Ishikawa (cell line): ENCODE data around the gene DCAKD.

Experiments
- CEBPB ChIP-seq: IDR thresholded peaks from 2 replicates; pipeline ENCODE4 v1.6.1; 2012
- CREB1 ChIP-seq: IDR thresholded peaks from 2 replicates; pipeline ENCODE4 v1.6.1; 2012; ENCODE audit warnings: low read depth
- EGR1 ChIP-seq: IDR thresholded peaks from 2 replicates; pipeline ENCODE4 v1.6.1; 2012
- EP300 ChIP-seq: IDR thresholded peaks from 2 replicates; pipeline ENCODE4 v1.6.1; 2012; ENCODE audit warnings: borderline replicate concordance
- FOXM1 ChIP-seq: IDR thresholded peaks from 2 replicates; pipeline ENCODE4 v1.6.1; 2012; ENCODE audit warnings: low read depth, borderline replicate concordance
- NFIC ChIP-seq: IDR thresholded peaks from 2 replicates; pipeline ENCODE4 v1.6.1; 2012
- RAD21 ChIP-seq: IDR thresholded peaks from 2 replicates; pipeline ENCODE4 v1.6.1; 2012; ENCODE audit warnings: low read depth
- TAF1 ChIP-seq: IDR thresholded peaks from 2 replicates; pipeline ENCODE4 v1.6.1; 2012; ENCODE audit warnings: low read depth, mild to moderate bottlenecking
- TCF12 ChIP-seq: IDR thresholded peaks from 2 replicates; pipeline ENCODE4 v1.6.1; 2012; ENCODE audit warnings: low read depth
- TEAD4 ChIP-seq: IDR thresholded peaks from 2 replicates; pipeline ENCODE4 v1.6.1; 2012
- USF1 ChIP-seq: IDR thresholded peaks from 2 replicates; pipeline ENCODE4 v1.6.1; 2012
- YY1 ChIP-seq: IDR thresholded peaks from 2 replicates; pipeline ENCODE4 v1.6.1; 2012; ENCODE audit warnings: low read depth
- ZBTB7A ChIP-seq: IDR thresholded peaks from 2 replicates; pipeline ENCODE4 v1.6.1; 2012; ENCODE audit warnings: low read depth
- TF ChIP-seq, protein P1 (sequence below): IDR thresholded peaks from 2 replicates; pipeline ENCODE4 v1.6.1; 2012; ENCODE audit warnings: low read depth, mild to moderate bottlenecking
- TF ChIP-seq, protein P2 (sequence below): IDR thresholded peaks from 2 replicates; pipeline ENCODE4 v1.6.1; 2012

DCAKD gene

DNA sequence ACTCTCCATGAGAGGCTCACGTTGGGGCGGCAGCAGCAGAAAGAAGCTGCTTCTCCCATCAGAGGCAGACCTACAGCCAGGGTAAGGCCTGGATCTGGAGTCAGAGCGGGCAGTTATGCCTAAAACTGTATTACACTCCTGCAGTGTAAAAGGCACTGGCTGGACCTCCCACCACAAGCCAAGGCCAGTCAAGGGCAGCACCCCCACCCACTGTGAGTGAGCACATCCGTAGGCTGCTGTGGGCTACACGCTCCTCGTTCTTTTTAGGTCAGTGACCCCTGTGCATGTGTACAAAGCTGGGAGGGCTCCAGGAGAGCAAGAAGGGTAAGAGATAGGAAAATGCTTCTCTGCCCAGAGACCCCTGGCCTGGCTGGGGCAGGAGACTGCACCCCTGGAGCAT lies 20.7 kb downstream of the DCAKD start:
- TF ChIP-seq USF1 (no peak), NFIC (no peak)

DNA sequence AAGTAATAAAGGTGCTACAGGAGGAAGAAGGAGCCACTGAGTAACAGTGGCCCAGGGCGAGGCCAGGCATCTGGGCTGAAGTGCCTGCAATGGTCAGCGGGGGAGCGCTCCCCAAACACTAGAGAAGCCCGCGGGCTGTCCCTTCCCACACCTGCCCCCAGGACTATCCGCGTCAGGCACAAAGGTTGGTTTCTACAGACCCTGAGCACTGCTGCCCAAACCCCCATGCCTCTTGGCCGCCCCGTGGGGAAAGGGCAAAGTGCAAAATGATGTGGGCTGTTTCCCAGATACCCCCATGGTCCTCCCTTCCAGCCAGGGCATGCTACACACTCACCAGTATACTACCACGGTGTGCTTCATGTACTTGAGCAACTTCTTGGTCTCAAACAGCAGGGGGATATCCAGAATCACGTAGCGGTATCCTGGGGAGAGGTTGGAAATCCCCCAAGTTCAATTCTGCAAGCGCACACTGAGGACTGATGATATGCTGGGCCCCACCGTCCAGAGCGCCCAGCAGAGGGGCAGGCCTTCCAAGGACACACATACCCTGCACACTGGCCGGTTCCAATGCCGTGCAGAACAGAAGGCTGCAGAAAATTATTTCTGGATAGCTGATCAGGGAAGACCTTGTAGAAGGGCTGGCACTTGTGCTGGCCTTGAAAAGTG lies 21.5 kb downstream of the DCAKD start:
- no peak for TF ChIP-seq CEBPB
- TF ChIP-seq TEAD4 = no peak
- no peak for TF ChIP-seq YY1

DNA sequence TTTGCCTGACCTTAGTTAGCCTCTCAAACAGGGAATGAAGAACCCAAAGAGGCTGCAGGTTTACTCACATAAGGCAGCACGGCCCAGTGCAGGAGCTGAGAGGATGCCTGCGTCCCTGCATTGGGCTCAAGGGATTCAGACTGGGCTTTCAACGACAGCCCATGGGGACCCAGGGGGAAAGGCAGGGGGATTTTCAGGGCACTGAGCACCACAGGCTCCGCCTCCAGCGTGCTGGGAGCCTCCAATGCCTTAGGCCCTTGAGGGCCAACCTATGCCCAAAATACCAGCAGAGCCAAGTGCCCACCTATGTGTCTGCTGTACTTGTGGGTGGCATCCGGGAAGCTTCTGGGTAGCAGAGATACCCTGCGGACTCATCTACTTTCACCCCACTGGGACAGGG lies 22.3 kb downstream of the DCAKD start:
- TF ChIP-seq TEAD4 (no peak), CREB1 (no peak), TAF1 (no peak), CEBPB (no peak), FOXM1 (no peak)
- TF ChIP-seq, protein P1, sequence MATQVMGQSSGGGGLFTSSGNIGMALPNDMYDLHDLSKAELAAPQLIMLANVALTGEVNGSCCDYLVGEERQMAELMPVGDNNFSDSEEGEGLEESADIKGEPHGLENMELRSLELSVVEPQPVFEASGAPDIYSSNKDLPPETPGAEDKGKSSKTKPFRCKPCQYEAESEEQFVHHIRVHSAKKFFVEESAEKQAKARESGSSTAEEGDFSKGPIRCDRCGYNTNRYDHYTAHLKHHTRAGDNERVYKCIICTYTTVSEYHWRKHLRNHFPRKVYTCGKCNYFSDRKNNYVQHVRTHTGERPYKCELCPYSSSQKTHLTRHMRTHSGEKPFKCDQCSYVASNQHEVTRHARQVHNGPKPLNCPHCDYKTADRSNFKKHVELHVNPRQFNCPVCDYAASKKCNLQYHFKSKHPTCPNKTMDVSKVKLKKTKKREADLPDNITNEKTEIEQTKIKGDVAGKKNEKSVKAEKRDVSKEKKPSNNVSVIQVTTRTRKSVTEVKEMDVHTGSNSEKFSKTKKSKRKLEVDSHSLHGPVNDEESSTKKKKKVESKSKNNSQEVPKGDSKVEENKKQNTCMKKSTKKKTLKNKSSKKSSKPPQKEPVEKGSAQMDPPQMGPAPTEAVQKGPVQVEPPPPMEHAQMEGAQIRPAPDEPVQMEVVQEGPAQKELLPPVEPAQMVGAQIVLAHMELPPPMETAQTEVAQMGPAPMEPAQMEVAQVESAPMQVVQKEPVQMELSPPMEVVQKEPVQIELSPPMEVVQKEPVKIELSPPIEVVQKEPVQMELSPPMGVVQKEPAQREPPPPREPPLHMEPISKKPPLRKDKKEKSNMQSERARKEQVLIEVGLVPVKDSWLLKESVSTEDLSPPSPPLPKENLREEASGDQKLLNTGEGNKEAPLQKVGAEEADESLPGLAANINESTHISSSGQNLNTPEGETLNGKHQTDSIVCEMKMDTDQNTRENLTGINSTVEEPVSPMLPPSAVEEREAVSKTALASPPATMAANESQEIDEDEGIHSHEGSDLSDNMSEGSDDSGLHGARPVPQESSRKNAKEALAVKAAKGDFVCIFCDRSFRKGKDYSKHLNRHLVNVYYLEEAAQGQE = no peak

DNA sequence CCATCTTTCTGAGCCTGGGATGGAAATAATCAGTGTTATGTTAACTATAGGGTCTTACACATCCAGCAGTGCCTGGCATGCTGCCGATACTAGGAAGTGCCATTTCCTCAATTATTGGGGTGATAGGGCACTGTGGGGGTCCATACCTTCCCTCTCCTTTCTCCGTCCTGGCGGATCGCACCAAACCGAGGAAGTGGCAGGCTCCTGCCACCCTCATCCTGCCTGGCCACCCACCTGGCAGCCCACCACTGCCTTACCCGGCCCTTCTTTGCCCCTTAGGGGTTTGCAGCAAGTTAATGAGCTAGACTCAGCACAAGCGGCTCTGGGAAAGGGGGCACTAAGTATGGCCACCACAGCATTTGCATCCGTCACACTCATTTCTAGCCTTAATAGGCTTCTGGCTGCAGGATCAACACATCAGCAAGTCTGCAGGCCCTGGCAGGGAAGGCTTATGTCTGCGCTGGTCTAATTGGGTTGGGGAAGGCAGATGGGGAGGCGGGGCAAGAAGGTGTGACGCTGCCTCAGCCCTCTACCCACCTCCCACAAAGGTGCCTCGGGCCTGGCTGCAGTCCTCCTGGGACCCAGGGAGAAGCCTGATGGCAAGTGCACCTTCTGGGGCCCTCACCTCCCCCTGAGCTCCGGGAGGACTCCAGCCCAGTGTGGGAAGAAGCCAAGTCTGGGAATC lies 28.6 kb downstream of the DCAKD start:
- TF ChIP-seq, protein P1 = no peak
- no peak for TF ChIP-seq TEAD4

- TF ChIP-seq RAD21 (no peak), CREB1 (no peak), NFIC (no peak), EGR1 (no peak), FOXM1 (no peak), EP300 (no peak), ZBTB7A (no peak), TCF12 (no peak), CEBPB (no peak), TEAD4 (no peak), TAF1 (no peak), USF1 (no peak; the same call in 1 of the 2 replicates), YY1 (no peak)
- TF ChIP-seq, protein P2, sequence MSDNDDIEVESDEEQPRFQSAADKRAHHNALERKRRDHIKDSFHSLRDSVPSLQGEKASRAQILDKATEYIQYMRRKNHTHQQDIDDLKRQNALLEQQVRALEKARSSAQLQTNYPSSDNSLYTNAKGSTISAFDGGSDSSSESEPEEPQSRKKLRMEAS = no peak
- TF ChIP-seq, protein P1 = no peak
These were observed 29.2 kb downstream of the DCAKD start for GRCh38 chr17:45022288-45022648.
